ENCODE results near the gene BTBD2. TPM values are rescaled to one million over a fixed set of nuclear protein-coding genes. Genes with fewer than 3 reads are reported as not detected.

BTBD2 gene
- total RNA-seq, 1 donor from 2014 or later, result 62.0 TPM

DNA sequence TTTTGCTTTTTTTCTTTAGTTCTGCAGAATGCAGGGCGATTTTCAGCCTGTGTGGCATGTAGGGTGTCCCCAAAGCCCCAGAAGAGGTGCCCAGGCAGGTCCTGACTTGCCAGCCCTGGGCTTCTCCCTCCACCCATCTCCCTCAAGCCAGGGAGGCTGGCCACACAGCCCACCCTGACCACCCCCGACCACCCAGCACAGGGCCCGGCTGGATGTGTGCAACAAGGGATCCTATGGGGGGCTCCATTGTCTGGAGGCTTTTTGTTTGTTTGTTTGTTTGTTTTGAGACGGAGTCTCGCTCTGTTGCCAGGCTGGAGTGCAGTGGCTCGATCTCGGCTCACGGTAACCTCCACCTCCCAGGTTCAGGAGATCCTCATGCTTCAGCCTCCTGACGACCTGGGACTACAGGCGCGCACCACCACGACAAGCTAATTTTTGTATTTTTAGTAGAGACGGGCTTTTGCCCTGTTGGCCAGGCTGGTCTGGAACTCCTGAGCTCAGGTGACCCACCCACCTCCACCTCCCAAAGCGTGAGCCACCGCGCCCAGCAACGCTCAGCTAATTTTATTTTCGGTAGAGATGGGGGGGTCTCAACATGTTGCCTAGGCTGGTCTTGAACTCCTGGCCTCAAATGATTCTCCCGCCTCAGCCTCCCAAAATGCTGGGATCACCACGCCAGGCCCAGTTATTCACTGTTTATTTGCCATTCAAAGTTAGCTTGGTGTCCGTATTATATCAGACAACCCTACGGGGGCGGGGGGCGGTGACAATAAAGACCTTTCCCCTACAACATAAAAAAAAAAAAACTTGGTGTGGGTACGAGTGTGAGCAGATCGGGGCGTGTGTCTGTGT, 43.3 kb upstream of the BTBD2 start:
- ATAC-seq (no peak), DNase-seq (no peak)
- peaks cover 80% of the 10 kb centered on the region for H3K4me1 ChIP-seq
- intact Hi-C loops (cut with DNase I), result no loop called here
- peak overlapping the region; percentile 100 for H3K27ac ChIP-seq
- H3K36me3 ChIP-seq, result no peaks in the 10 kb centered on the region
- peak overlapping the region; percentile 79 for H3K4me3 ChIP-seq
- TF ChIP-seq, protein P1, sequence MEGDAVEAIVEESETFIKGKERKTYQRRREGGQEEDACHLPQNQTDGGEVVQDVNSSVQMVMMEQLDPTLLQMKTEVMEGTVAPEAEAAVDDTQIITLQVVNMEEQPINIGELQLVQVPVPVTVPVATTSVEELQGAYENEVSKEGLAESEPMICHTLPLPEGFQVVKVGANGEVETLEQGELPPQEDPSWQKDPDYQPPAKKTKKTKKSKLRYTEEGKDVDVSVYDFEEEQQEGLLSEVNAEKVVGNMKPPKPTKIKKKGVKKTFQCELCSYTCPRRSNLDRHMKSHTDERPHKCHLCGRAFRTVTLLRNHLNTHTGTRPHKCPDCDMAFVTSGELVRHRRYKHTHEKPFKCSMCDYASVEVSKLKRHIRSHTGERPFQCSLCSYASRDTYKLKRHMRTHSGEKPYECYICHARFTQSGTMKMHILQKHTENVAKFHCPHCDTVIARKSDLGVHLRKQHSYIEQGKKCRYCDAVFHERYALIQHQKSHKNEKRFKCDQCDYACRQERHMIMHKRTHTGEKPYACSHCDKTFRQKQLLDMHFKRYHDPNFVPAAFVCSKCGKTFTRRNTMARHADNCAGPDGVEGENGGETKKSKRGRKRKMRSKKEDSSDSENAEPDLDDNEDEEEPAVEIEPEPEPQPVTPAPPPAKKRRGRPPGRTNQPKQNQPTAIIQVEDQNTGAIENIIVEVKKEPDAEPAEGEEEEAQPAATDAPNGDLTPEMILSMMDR (IDR thresholded peaks at IDR 0.05), result no peak
- no peaks in the 10 kb centered on the region for H3K9me3 ChIP-seq
- no peaks in the 10 kb centered on the region for H3K27me3 ChIP-seq (ENCODE audit: low read depth)

DNA sequence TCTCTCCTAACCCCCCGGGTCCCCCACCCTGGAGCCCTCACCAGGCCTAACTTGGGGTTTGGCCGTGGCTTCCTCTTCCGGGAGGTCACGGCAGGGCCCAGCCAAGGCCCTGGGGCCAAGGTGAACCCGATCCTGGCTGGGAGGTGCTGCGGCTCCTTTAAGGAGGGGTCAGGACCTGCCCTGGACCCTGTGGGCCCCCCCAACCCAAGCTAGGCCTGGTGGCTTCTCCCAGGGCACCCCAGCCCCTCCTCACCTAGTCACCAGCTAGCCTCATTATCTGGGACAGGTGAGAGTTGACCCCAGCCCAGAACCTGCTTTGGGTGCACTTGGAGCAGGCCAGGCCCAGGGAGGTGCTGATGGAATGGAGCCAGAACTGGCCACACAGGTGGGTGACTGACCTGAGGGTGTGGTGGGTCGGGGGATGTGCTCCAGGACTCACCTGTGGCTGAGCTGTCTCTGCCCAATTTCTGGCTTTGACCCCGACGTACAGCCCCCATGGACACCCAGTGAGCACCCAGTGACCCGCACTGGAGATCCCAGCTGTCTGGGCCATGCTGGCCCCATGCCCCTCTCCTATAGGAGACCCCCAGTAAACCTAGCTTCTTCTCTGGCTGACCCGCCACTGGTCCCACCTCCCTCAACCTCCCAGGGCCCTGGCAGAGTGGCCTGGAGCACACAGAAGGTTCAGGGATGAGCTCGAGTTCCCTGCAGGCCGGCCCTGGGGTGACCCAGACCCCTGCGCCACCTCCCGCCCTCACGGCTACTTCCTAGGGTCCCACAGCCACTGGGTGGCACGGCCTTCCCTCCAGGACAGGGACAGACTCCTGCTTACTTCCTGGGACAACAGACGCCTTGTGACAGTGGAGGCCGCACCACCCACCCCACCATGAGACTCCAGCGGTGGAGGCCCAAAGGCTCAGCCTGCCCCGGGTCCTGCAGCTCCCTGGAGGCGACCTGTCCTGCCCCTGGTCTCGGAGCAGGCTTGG, 42.3 kb upstream of the BTBD2 start:
- H3K4me3 ChIP-seq, result no peak overlapping the region
- ATAC-seq (no peak), DNase-seq (no peak)
- no peaks in the 10 kb centered on the region for H3K36me3 ChIP-seq
- peak overlapping the region; percentile 100 for H3K27ac ChIP-seq
- H3K27me3 ChIP-seq (ENCODE audit: low read depth), result no peaks in the 10 kb centered on the region
- TF ChIP-seq, protein P1 (IDR thresholded peaks at IDR 0.05), result no peak
- no peaks in the 10 kb centered on the region for H3K9me3 ChIP-seq
- H3K4me1 ChIP-seq, result peaks cover 81% of the 10 kb centered on the region
- intact Hi-C loops (cut with DNase I), result no loop called here

DNA sequence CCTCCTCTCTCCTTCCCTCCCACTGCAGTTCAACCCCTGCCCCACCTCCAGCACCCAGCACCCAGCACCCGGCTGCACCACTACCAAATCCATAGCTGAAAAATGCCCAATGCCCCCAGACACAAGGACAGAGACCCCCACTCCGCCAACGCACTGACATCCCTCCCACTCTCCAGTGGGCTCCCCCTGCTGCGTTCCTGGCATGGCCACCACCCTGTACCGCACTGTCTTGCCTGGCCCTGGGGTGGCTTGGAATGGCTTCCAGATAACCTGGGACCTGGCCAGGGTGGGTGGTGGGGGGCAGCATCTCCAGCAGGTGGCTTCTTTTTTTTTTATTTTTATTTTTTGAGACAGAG, 41.3 kb upstream of the BTBD2 start:
- DNase-seq (no peak), ATAC-seq (no peak)
- peaks cover 80% of the 10 kb centered on the region for H3K4me1 ChIP-seq
- no peak overlapping the region for H3K4me3 ChIP-seq
- peak overlapping the region; percentile 100 for H3K27ac ChIP-seq
- intact Hi-C loops (cut with DNase I), result no loop called here
- H3K9me3 ChIP-seq, result no peaks in the 10 kb centered on the region
- H3K36me3 ChIP-seq, result no peaks in the 10 kb centered on the region
- no peaks in the 10 kb centered on the region for H3K27me3 ChIP-seq (ENCODE audit: low read depth)
- TF ChIP-seq, protein P1 (IDR thresholded peaks at IDR 0.05), result no peak

DNA sequence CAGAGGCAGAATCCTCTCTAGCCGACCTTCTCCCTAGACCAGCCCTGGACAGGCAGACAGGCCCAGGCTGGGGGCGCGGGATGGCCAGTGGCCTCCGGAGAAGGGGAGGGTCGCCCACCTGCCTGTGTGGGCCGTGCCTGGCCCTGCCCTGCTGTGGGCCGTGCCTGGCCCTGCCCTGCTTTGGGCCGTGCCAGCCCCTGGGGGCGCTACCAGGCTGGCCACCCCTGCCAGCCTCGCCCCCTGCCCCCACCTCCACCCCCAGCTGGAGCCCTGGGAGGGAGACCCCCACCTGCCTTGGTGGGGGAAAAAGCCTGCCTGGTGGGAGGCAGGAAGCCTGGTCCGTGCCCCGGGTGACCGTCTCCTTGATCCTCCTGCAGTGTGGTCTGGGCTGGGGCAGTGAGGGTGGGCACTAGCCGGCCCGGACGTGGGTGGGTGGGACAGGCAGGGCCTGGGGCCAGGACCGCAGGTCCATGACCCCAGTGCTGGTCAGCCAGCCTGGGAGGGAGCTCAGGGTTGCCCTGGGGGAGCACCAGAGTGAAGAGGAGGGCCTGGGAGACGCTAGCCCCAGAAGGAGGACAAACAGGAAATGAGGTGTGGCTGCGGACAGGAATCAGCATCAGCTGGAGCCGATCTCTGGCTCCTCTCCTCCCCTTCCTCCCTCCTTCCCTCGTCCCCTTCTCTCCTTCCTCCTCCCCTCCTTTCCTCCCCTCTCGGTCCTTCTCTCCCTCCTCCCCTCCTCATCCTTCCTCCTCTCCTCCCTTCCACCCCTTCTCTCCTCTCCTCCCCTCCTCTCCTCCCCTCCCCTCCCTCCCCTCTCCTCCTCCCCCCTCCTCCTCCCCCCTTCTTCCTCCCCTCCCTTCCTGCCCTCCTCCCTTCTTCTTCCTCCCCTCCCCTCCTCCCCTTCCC, 40.7 kb upstream of the BTBD2 start:
- H3K4me1 ChIP-seq, result peaks cover 84% of the 10 kb centered on the region
- H3K27me3 ChIP-seq (ENCODE audit: low read depth), result no peaks in the 10 kb centered on the region
- TF ChIP-seq, protein P1 (IDR thresholded peaks at IDR 0.05), result peak; percentile 16
- H3K9me3 ChIP-seq, result no peaks in the 10 kb centered on the region
- no peaks in the 10 kb centered on the region for H3K36me3 ChIP-seq
- peak overlapping the region; percentile 93 for H3K27ac ChIP-seq
- H3K4me3 ChIP-seq, result peak overlapping the region; percentile 45
- DNase-seq (no peak), ATAC-seq (peak in 1 of 2 donors; percentile 0)
- intact Hi-C loops (cut with DNase I), result no loop called here

DNA sequence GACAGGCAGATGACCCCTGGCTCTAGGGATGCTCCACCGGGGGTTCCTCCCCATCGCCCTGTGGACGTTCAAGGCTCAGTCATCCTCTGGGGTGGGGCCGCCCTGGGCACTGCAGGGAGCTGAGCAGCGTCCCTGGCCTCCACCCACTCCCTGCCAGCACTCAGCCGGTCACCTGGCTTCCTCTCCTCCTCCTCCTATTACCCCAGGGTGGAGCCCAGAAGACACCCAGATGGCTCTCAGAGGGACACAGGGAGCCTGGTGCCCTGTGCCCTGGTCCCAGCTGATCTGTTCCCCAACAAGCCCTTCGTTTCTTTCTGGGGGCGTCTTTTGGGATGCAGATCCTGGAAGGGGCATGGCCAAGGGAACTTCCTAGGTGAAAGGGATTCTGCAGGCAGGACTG, 39.2 kb upstream of the BTBD2 start:
- no peaks in the 10 kb centered on the region for H3K27me3 ChIP-seq (ENCODE audit: low read depth)
- H3K4me1 ChIP-seq, result peaks cover 72% of the 10 kb centered on the region
- H3K27ac ChIP-seq, result peak overlapping the region; percentile 68
- ATAC-seq, result no peak
- TF ChIP-seq, protein P1 (IDR thresholded peaks at IDR 0.05), result no peak
- no peaks in the 10 kb centered on the region for H3K9me3 ChIP-seq
- no peak for DNase-seq
- intact Hi-C loops (cut with DNase I), result no loop called here
- H3K36me3 ChIP-seq, result no peaks in the 10 kb centered on the region
- no peak overlapping the region for H3K4me3 ChIP-seq
